Liver (tissue), 9 donors: ENCODE measurements around the gene TBCD. TPM values are rescaled to one million over a fixed set of nuclear protein-coding genes. Genes with fewer than 3 reads are reported as not detected.

Source experiments
- DNase-seq: peaks from one replicate; pipeline ENCODE4 v3.0.0-alpha.2; 2017; ENCODE audit warnings: low spot score
- H3K27ac ChIP-seq, 2 donors: one replicate each; pipeline ENCODE4 v1.7.0; 2013; ENCODE audit warnings: inconsistent platforms in 2 of 2, low read length in 2 of 2, control low read depth in 1 of 2, low read depth in 1 of 2, mild to moderate bottlenecking in 1 of 2
- H3K27me3 ChIP-seq, 4 donors: one replicate each; pipeline versions ENCODE4 v1.6.1 to v1.7.0; 2013; ENCODE audit warnings: low read length in 3 of 4, inconsistent platforms in 1 of 4, mild to moderate bottlenecking in 1 of 4, moderate library complexity in 1 of 4; ENCODE audit not compliant: control insufficient read depth in 4 of 4, insufficient read depth in 4 of 4
- H3K36me3 ChIP-seq, 4 donors: one replicate each; pipeline versions ENCODE4 v1.6.1 to v1.7.0; 2013; ENCODE audit warnings: low read length in 3 of 4, mild to moderate bottlenecking in 3 of 4, low read depth in 1 of 4, moderate library complexity in 1 of 4; ENCODE audit not compliant: control insufficient read depth in 4 of 4, insufficient read depth in 3 of 4
- H3K4me1 ChIP-seq, 4 donors: one replicate each; pipeline versions ENCODE4 v1.6.1 to v1.7.0; 2013; ENCODE audit warnings: low read length in 3 of 4, mild to moderate bottlenecking in 3 of 4, moderate library complexity in 1 of 4; ENCODE audit not compliant: control insufficient read depth in 4 of 4, insufficient read depth in 4 of 4
- H3K4me3 ChIP-seq, 3 donors: one replicate each; pipeline versions ENCODE4 v1.6.1 to v1.7.0; 2013; ENCODE audit warnings: low read length in 3 of 3, control low read depth in 1 of 3, low read depth in 1 of 3, mild to moderate bottlenecking in 1 of 3
- H3K9ac ChIP-seq, 2 donors: one replicate each; pipeline ENCODE4 v1.7.0; 2013; ENCODE audit warnings: low read length in 2 of 2, mild to moderate bottlenecking in 2 of 2, moderate library complexity in 2 of 2, control low read depth in 1 of 2, low read depth in 1 of 2
- H3K9me3 ChIP-seq, 4 donors: one replicate each; pipeline versions ENCODE4 v1.6.1 to v1.7.0; 2013; ENCODE audit warnings: low read length in 3 of 4; ENCODE audit not compliant: control insufficient read depth in 4 of 4
- EGR1 ChIP-seq, 2 donors: IDR thresholded peaks; 2 replicates each; pipeline ENCODE4 v1.6.1; 2016 to 2018; ENCODE audit warnings: antibody characterized with exemption in 2 of 2, low read depth in 2 of 2
- FOXA1 ChIP-seq: IDR thresholded peaks from 2 replicates; pipeline ENCODE4 v1.6.1; 2016; ENCODE audit warnings: antibody characterized with exemption
- FOXA2 ChIP-seq: IDR thresholded peaks from 2 replicates; pipeline ENCODE4 v1.6.1; 2016; ENCODE audit warnings: antibody characterized with exemption
- GABPA ChIP-seq, 2 donors: IDR thresholded peaks in 1 of 2; conservative IDR thresholded peaks in 1 of 2; 2 replicates each; pipeline ENCODE4 v1.6.1; 2016; ENCODE audit warnings: antibody characterized with exemption in 2 of 2, mild to moderate bottlenecking in 1 of 2, moderate library complexity in 1 of 2
- HNF4A ChIP-seq, 2 donors: conservative IDR thresholded peaks; 2 replicates each; pipeline ENCODE4 v1.6.1; 2016; ENCODE audit warnings: antibody characterized with exemption in 2 of 2, mild to moderate bottlenecking in 2 of 2
- HNF4G ChIP-seq: IDR thresholded peaks from 2 replicates; pipeline ENCODE4 v1.6.1; 2016; ENCODE audit warnings: antibody characterized with exemption
- JUND ChIP-seq, 2 donors: IDR thresholded peaks; 2 replicates each; pipeline ENCODE4 v1.6.1; 2016; ENCODE audit warnings: antibody characterized with exemption in 2 of 2
- NR2F2 ChIP-seq: IDR thresholded peaks from 2 replicates; pipeline ENCODE4 v1.6.1; 2016; ENCODE audit warnings: antibody characterized with exemption
- RAD21 ChIP-seq, 2 donors: IDR thresholded peaks; 2 replicates each; pipeline ENCODE4 v1.6.1; 2016; ENCODE audit warnings: antibody characterized with exemption in 2 of 2, mild to moderate bottlenecking in 2 of 2
- REST ChIP-seq: IDR thresholded peaks from 2 replicates; pipeline ENCODE4 v1.6.1; 2016; ENCODE audit warnings: antibody characterized with exemption, mild to moderate bottlenecking
- RXRA ChIP-seq, 2 donors: IDR thresholded peaks; 2 replicates each; pipeline ENCODE4 v1.6.1; 2017 to 2018; ENCODE audit warnings: antibody characterized with exemption in 2 of 2, mild to moderate bottlenecking in 1 of 2
- SP1 ChIP-seq: IDR thresholded peaks from 2 replicates; pipeline ENCODE4 v1.6.1; 2018; ENCODE audit warnings: antibody characterized with exemption, mild to moderate bottlenecking
- TAF1 ChIP-seq: conservative IDR thresholded peaks from 2 replicates; pipeline ENCODE4 v1.6.1; 2016; ENCODE audit warnings: antibody characterized with exemption, mild to moderate bottlenecking
- YY1 ChIP-seq: IDR thresholded peaks from 2 replicates; pipeline ENCODE4 v1.6.1; 2016; ENCODE audit warnings: antibody characterized with exemption, mild to moderate bottlenecking
- WGBS: extraction: QIAGEN DNeasy Blood & Tissue Kit; methylation state at CpG from one replicate; pipeline ENCODE4 v1.1.7; 2013; 5-methylcytosine and 5-hydroxymethylcytosine counted together
- polyA plus RNA-seq, 2 donors: library from polyadenylated mRNA; stranded (reverse) in 1 of 2; unstranded in 1 of 2; fragments of 200-250 nt in 1 of 2; fragments of >200 nt in 1 of 2; fragmentation: Nextera tagmentation in 1 of 2; extraction: Ambion mirVana in 1 of 2; gene quantifications; one replicate each; pipeline versions ENCODE4 v1.2.1 to v1.2.3, GENCODE V29; 2013 to 2015
- total RNA-seq, 2 donors: library from RNA; depleted of rRNA; stranded (reverse); fragments of >200 nt; gene quantifications; one replicate each; pipeline ENCODE4 v1.2.3, GENCODE V29; 2014
- TF ChIP-seq, protein P1 (sequence below): IDR thresholded peaks from 2 replicates; pipeline ENCODE4 v1.6.1; 2016; ENCODE audit warnings: antibody characterized with exemption
- TF ChIP-seq, protein P2 (sequence below): fragments of 150-350 bp; IDR thresholded peaks from 2 replicates; pipeline ENCODE4 v1.5.1; 2017; ENCODE audit warnings: improper control_type of control experiment, low read depth, low read length; ENCODE audit not compliant: missing input control
- TF ChIP-seq, protein P3 (sequence below): IDR thresholded peaks from 2 replicates; pipeline ENCODE4 v1.6.1; 2016; ENCODE audit warnings: antibody characterized with exemption
- donor health status: healthy.
- donor health status: healthy.
- donor health status: healthy.
- donor health status: healthy.
- donor health status: healthy.

Gene TBCD
- total and polyA plus RNA-seq, 4 donors = 29.8 to 42.2 (median 33.0) TPM

GRCh38 chr17:82923366-82924113 is 171.7 kb downstream of the TBCD start:
- Histone ChIP-seq H3K9me3 (no peaks in the 10 kb centered on the region), H3K36me3 (peaks cover 6 to 20% (median 10%) of the 10 kb centered on the region in 4 donors), H3K9ac (no peak overlapping the region), H3K27ac (no peak overlapping the region), H3K4me1 (no peaks in the 10 kb centered on the region), H3K4me3 (no peak overlapping the region), H3K27me3 (no peaks in the 10 kb centered on the region)
- no peak for DNase-seq
- TF ChIP-seq REST (no peak), NR2F2 (no peak), EGR1 (IDR thresholded peaks at IDR 0.05; ENCODE audit: low read depth in 2 of 2) (no peak), YY1 (no peak), RXRA (IDR thresholded peaks at IDR 0.05) (no peak), JUND (IDR thresholded peaks at IDR 0.05) (no peak), FOXA1 (no peak)
- TF ChIP-seq, protein P1, sequence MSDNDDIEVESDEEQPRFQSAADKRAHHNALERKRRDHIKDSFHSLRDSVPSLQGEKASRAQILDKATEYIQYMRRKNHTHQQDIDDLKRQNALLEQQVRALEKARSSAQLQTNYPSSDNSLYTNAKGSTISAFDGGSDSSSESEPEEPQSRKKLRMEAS = no peak
- TF ChIP-seq, protein P2, sequence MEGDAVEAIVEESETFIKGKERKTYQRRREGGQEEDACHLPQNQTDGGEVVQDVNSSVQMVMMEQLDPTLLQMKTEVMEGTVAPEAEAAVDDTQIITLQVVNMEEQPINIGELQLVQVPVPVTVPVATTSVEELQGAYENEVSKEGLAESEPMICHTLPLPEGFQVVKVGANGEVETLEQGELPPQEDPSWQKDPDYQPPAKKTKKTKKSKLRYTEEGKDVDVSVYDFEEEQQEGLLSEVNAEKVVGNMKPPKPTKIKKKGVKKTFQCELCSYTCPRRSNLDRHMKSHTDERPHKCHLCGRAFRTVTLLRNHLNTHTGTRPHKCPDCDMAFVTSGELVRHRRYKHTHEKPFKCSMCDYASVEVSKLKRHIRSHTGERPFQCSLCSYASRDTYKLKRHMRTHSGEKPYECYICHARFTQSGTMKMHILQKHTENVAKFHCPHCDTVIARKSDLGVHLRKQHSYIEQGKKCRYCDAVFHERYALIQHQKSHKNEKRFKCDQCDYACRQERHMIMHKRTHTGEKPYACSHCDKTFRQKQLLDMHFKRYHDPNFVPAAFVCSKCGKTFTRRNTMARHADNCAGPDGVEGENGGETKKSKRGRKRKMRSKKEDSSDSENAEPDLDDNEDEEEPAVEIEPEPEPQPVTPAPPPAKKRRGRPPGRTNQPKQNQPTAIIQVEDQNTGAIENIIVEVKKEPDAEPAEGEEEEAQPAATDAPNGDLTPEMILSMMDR = no peak
- 96% methylated on average over 25 of the region's 25 CpGs for WGBS

DNA sequence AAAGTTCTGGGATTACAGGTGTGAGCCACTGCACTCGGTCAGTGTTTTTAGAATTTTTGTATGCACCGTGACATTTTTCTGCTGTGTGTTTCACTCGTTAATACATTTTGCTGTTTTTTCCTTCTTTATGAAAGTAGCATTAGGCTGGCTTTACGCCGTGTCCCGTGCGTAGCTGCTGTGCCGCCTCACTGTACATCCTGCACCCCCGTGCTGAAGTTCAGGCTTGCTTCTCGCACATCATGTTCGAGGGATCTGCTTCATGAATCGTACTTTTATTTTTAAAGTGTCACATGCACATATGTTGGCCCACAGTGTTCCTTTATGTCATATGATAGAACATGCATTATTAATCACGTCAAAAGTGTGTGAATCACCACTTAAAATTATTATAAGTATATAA is 172.3 kb downstream of the TBCD start:
- no peak overlapping the region for H3K27ac ChIP-seq
- no peaks in the 10 kb centered on the region for H3K9me3 ChIP-seq
- no peak overlapping the region for H3K9ac ChIP-seq
- no peak for DNase-seq
- peaks cover 6 to 27% (median 11%) of the 10 kb centered on the region in 4 donors for H3K36me3 ChIP-seq
- H3K4me3 ChIP-seq = no peak overlapping the region
- no peaks in the 10 kb centered on the region for H3K27me3 ChIP-seq
- H3K4me1 ChIP-seq = no peaks in the 10 kb centered on the region
- 94% methylated on average over 13 of the region's 13 CpGs for WGBS
- TF ChIP-seq HNF4A (conservative IDR thresholded peaks at IDR 0.05) (no peak), NR2F2 (no peak), REST (no peak), FOXA2 (no peak), RAD21 (IDR thresholded peaks at IDR 0.05) (no peak), TAF1 (no peak), RXRA (IDR thresholded peaks at IDR 0.05) (no peak), GABPA (IDR thresholded peaks at IDR 0.05 in 1 of 2, conservative IDR thresholded peaks at IDR 0.05 in 1 of 2) (no peak), YY1 (no peak), SP1 (no peak), HNF4G (no peak)
- TF ChIP-seq, protein P3, sequence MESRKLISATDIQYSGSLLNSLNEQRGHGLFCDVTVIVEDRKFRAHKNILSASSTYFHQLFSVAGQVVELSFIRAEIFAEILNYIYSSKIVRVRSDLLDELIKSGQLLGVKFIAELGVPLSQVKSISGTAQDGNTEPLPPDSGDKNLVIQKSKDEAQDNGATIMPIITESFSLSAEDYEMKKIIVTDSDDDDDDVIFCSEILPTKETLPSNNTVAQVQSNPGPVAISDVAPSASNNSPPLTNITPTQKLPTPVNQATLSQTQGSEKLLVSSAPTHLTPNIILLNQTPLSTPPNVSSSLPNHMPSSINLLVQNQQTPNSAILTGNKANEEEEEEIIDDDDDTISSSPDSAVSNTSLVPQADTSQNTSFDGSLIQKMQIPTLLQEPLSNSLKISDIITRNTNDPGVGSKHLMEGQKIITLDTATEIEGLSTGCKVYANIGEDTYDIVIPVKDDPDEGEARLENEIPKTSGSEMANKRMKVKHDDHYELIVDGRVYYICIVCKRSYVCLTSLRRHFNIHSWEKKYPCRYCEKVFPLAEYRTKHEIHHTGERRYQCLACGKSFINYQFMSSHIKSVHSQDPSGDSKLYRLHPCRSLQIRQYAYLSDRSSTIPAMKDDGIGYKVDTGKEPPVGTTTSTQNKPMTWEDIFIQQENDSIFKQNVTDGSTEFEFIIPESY = no peak
- TF ChIP-seq, protein P1 = no peak
- TF ChIP-seq, protein P2 = no peak
